ENCODE results near the gene RFC4. TPM values are rescaled to one million over a fixed set of nuclear protein-coding genes. Genes with fewer than 3 reads are reported as not detected.

The RFC4 gene
- total RNA-seq (2012; rRNA removed) (19.5 and 34.4 TPM in 2 replicates), polyA plus RNA-seq (2012; rRNA removed) (21.2 and 27.9 TPM in 2 replicates), Bru-seq, nascent RNA (percentile 60 among the genes with signal in this experiment), BruChase-seq, experiment 1, labeled RNA remaining after a 6-hour chase (percentile 53 among the genes with signal in this experiment), BruChase-seq, experiment 2, labeled RNA remaining after a 2-hour chase (percentile 51 among the genes with signal in this experiment)
- 2.6 and 6.5 TPM in 2 replicates for polyA plus RNA-seq (2012; cell fraction: cytosol; rRNA removed)
- polyA plus RNA-seq (2012; cell fraction: nucleus; rRNA removed; ENCODE audit: low replicate concordance), result 4.0 and 15.8 TPM in 2 replicates
- long read RNA-seq, transcript RFC4-201 (11 exons, 1,384 nt), result major isoform, 7 of 8 reads
- long read RNA-seq, partial matches to known transcripts, result 0 of 8 reads
- long read RNA-seq, other reads (novel, unspliced or antisense), result 0 of 8 reads

DNA sequence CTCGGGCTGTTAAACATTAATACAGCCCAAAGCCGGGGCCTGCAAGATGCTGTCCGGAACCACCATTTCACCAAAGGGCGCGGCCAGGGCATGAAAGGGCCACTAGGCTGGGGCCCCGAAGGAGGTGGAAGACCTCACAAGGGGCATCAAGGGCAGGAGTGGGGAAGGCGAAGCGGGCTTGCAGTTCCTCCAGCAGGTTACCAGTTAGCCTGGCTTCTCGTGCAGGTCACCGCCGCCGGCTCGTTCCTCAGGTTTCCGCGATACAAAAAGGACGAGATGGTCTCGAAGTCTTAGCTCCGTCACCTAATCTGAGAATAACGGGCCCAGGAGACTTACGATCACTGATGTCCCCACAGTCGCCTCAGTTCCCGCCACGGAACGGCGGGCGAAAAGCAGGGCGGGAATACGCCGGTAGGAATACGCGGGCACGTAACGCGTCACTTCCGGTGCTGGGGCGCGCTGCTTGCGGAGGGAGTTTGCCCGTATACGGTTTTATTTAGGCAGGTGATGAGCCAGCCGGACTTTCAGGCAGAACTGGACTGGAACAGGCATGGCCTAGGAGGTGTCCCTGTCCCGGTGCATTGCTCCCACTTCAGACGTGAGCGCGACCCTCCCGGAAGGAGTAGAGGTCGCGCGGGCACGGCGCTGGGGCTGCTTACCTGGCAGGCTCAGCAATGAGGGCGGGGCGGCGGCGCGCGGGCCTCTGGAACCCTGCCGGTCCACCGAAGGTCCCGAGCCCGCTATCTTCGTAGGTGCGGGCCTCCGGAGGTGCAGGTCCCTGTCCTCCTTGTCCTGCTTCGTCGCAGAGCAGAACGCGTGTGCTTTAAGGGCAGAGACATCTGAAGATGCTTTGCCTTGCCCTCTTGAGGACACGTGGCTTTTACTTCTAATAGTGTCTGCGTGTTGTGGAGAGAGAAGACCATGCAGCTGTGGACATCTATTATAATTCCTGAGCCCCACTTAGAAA is at the start of gene RFC4:
TSS of gene RFC4 (minus strand) at position 394 of the 967 bp plus-strand sequence. CDS start 1,769 bp downstream, outside the sequence.
- peak within 1 kb of the TSS; percentile 95 for H4K91ac ChIP-seq (ENCODE audit: insufficient read depth, low read depth, low read length)
- H2BK5ac ChIP-seq (ENCODE audit: low read depth, low read length, poor library complexity, severe bottlenecking), result peak within 1 kb of the TSS; percentile 71
- CTCF ChIA-PET, result interaction anchor here (0.8 kb wide), 1 partner anchor 15 kb away, joined by 3 read pairs; no protein-coding TSS in a partner anchor
- peak within 1 kb of the TSS; percentile 92 for H3K4ac ChIP-seq (ENCODE audit: low read depth, low read length)
- no peak within 1 kb of the TSS for H2BK20ac ChIP-seq (ENCODE audit: low read depth, low read length)
- H3K18ac ChIP-seq (ENCODE audit: low read depth, low read length), result peak within 1 kb of the TSS; percentile 66; the same call in 1 of the 2 replicates
- in situ Hi-C loops (cut with MboI; ENCODE audit: low sequenced_read_pairs) (loop anchor here (25.0 kb wide), 1 partner anchor 819 kb away; no protein-coding TSS in a partner anchor), dilution Hi-C loops (cut with HindIII; ENCODE audit: low sequenced_read_pairs, unreplicated experiment) (no loop called here), intact Hi-C loops (cut with micrococcal nuclease) (no loop called here)
- WGBS, 2 experiments (ENCODE audit: extremely low coverage in 2 of 2, insufficient read length in 1 of 2), result 2% methylated on average over 27 of the region's 70 CpGs; no CpG with 5 or more reads in 1 of the 2 experiments
- no peak within 1 kb of the TSS; the same call in 2 of the 3 replicates for H2BK15ac ChIP-seq (ENCODE audit: low read depth, low read length)
- H3K79me1 ChIP-seq (ENCODE audit: low read depth in 1 of 2, low read length in 2 of 2), result peaks cover 9 to 25% of the 10 kb centered on the region in 2 experiments
- no peaks in the 10 kb centered on the region for H4K20me1 ChIP-seq (ENCODE audit: insufficient read depth, low read length)
- H3K4me1 ChIP-seq (ENCODE audit: control insufficient read depth, insufficient read depth, low read length), result no peaks in the 10 kb centered on the region
- H3K9ac ChIP-seq (ENCODE audit: low read depth, low read length), result peak within 1 kb of the TSS; percentile 91
- ATAC-seq (ENCODE audit: low read depth) (peak; percentile 98), DNase-seq (peak; percentile 60)
- H3K27me3 ChIP-seq (ENCODE audit: control insufficient read depth, insufficient read depth, low read length), result no peaks in the 10 kb centered on the region
- H3K4me2 ChIP-seq (ENCODE audit: low read depth, low read length), result peak within 1 kb of the TSS; percentile 83
- peak within 1 kb of the TSS; percentile 98 for H4K8ac ChIP-seq (ENCODE audit: low read depth in 2 of 2, low read length in 2 of 2)
- H4K5ac ChIP-seq (ENCODE audit: low read depth, low read length), result peak within 1 kb of the TSS; percentile 45
- peak within 1 kb of the TSS; percentile 69 for H2BK120ac ChIP-seq (ENCODE audit: low read depth, low read length)
- peak within 1 kb of the TSS; percentile 90 for H3K56ac ChIP-seq (ENCODE audit: extremely low read depth, insufficient read depth, low read length)
- H2AFZ ChIP-seq (replicated peaks; ENCODE audit: low read length, poor library complexity), result peak within 1 kb of the TSS; percentile 92
- peak within 1 kb of the TSS; percentile 94 for H3K14ac ChIP-seq (replicated peaks; ENCODE audit: low read depth, low read length)
- H2AK5ac ChIP-seq (ENCODE audit: low read depth, low read length), result peak within 1 kb of the TSS; percentile 72
- no peaks in the 10 kb centered on the region for H3K9me3 ChIP-seq (ENCODE audit: control insufficient read depth, insufficient read depth, low read length)
- H2AK9ac ChIP-seq (replicated peaks; ENCODE audit: low read depth, low read length, poor library complexity), result peak within 1 kb of the TSS; percentile 63
- POLR2A ChIA-PET (ENCODE audit: unreplicated experiment), result interaction anchor here (0.8 kb wide), 1 partner anchor 23 kb away, joined by 3 read pairs; the partner anchor contains the start of gene EIF4A2
- H3K9me1 ChIP-seq (ENCODE audit: insufficient read depth, low read length), result 0 out of 2 replicates have a peak, but pooled peaks cover 4% of the 10 kb centered on the region
- BruUV-seq (replicated peaks), result TSS peak; percentile 75
- H3K4me3 ChIP-seq (ENCODE audit: insufficient read depth, low read depth, low read length), result peak within 1 kb of the TSS; percentile 59
- peak within 1 kb of the TSS; percentile 87 for H3K27ac ChIP-seq (ENCODE audit: insufficient read depth, low read length)
- peak within 1 kb of the TSS; percentile 82 for H3K23ac ChIP-seq (ENCODE audit: low read depth, low read length)
- H3K36me3 ChIP-seq (ENCODE audit: control insufficient read depth, insufficient read depth, low read length), result peaks cover 1% of the 10 kb centered on the region; the same call in 1 of the 2 replicates
- TF ChIP-seq RFX5 (IDR thresholded peaks at IDR 0.05; ENCODE audit: low read depth, low read length) (no peak), NFE2L2 (IDR thresholded peaks at IDR 0.05; ENCODE audit: low read depth, low read length) (no peak), FOS (IDR thresholded peaks at IDR 0.05; ENCODE audit: low read depth, low read length) (no peak), SMC3 (IDR thresholded peaks at IDR 0.05; ENCODE audit: low read depth, low read length) (no peak), RAD21 (IDR thresholded peaks at IDR 0.05; ENCODE audit: low read length) (no peak), MAFK (IDR thresholded peaks at IDR 0.05; ENCODE audit: low read depth, low read length) (no peak), RCOR1 (IDR thresholded peaks at IDR 0.05; ENCODE audit: insufficient replicate concordance, low read length) (peak; percentile 9), ELK1 (IDR thresholded peaks at IDR 0.05; ENCODE audit: borderline replicate concordance, low read depth, low read length) (no peak), CHD1 (IDR thresholded peaks at IDR 0.05; ENCODE audit: low read depth, low read length) (no peak), BHLHE40 (IDR thresholded peaks at IDR 0.05; ENCODE audit: low read depth, low read length) (no peak), MAZ (IDR thresholded peaks at IDR 0.05; ENCODE audit: borderline replicate concordance, low read depth, low read length) (0 out of 2 replicates have a peak, but pooled peaks have one; percentile 33)
- TF ChIP-seq, protein P1, sequence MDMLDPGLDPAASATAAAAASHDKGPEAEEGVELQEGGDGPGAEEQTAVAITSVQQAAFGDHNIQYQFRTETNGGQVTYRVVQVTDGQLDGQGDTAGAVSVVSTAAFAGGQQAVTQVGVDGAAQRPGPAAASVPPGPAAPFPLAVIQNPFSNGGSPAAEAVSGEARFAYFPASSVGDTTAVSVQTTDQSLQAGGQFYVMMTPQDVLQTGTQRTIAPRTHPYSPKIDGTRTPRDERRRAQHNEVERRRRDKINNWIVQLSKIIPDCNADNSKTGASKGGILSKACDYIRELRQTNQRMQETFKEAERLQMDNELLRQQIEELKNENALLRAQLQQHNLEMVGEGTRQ (IDR thresholded peaks at IDR 0.05; ENCODE audit: low read depth, low read length), result peak; percentile 14; the same call in 1 of the 2 replicates
